ENCODE measurements around the gene GTF2IRD1.
A peak's percentile ranks its signal among the peaks of the same experiment; 100 is the strongest.
"Not testable (repeated sequence)": the region's sequence is repeated elsewhere in the genome, so short reads cannot be mapped to it uniquely, and the experiment has no call there.

GTF2IRD1 gene

GRCh38 chr7:74606909-74607510, 153.3 kb downstream of the GTF2IRD1 start:
- no peak for DNase-seq

DNA sequence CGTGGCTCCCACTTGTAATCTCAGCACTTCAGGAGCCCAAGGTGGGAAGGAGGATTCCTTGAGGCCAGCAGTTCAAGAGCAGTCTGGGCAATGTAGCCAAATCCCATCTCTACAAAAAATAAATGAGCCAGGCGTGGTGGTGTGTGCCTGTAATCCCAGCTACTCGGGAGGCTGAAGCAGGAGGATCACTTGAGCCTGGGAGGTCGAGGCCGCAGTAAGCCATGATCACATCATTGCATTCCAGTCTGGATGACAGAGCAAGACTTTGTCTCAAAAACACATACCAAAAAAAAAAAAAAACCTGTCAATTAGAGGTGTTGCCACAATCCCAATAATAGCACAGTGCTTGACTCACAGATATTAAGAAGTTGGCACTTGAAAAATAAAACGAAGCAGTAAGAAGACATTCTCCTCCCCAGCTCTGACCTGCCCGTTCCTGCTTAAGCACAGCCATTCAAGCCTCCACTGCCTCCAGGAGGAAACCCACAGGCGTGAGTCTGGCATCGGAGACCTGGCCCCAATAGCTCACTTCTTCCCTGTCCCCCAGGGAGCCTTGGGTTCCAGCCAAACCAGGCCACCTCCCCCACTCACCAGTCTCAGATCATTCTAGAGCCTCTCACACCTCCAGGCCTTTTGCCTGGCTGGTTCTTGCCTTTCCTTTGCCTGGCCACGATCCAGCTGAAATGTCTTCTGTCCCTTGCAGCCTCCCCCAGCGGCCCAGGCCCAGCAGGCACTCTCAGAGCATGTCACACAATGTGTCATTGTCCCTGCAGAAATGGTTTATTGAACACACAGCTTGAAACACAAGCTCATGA, 158.5 kb downstream of the GTF2IRD1 start:
- no peak for DNase-seq

DNA sequence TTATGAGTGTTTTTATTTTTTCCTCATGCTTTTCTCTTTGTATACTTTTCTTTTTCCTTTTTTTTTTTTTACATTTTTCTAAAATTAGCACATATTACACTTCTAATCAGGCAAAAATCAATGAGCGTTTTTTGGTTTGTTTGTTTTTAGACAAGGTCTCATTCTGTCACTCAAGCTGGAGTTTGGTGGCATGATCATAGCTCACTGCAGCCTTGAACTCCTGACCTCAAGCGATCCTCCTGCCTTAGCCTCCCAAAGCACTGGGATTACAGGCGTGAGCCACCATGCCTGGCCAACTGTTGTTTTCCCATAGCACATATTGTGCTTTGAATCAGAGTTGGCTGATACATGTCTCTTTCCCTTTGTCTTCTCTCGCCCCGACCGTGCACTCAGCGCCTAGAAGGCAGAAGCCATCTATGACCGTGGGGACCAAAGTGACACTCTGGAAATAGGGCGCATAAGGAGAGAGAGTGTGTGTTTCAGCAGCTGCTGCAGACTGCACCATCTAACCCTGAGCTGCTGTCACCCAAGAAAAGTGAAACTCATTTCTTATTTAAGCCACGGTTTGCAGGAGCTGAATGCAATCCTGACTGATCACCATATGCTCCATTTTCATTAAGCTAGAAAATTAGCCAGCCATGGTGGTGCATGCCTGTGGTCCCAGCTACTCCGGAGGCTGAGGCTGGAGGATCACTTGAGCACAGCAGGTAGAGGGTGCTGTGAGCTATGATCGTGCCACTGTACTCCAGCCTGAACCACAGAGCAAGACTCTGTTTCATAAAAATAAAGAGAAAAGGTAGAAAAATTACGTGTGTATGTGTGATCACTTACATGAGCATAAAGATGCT, 162.5 kb downstream of the GTF2IRD1 start:
- no peak for DNase-seq

DNA sequence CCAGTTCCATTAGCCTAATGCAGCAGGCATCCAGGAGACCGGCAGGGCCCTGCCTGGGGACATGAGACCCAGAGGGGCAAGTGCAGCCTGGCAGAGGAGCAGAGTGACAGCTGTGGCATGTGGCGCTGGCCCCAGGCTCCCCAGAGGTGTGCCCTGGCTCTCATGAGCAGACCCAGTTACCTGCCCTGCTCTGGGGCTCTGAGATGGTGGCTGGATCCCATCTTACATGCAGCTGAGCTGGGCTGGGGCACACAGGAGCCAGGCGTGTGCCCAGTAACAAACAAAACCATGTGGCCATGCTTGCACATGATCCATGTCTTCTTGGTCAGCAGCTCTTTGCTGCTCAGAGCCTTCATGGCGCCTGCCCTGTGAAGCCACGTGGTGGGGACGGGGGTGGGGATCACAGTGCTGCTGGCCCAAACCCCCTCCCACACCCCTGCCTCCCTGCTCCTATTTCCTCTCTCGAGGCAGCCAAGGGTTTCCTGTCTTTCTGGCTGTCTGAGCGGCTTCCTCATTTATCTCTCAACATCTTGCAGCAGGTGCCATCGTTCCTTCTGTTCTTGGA, 163.6 kb downstream of the GTF2IRD1 start:
- DNase-seq = no peak

DNA sequence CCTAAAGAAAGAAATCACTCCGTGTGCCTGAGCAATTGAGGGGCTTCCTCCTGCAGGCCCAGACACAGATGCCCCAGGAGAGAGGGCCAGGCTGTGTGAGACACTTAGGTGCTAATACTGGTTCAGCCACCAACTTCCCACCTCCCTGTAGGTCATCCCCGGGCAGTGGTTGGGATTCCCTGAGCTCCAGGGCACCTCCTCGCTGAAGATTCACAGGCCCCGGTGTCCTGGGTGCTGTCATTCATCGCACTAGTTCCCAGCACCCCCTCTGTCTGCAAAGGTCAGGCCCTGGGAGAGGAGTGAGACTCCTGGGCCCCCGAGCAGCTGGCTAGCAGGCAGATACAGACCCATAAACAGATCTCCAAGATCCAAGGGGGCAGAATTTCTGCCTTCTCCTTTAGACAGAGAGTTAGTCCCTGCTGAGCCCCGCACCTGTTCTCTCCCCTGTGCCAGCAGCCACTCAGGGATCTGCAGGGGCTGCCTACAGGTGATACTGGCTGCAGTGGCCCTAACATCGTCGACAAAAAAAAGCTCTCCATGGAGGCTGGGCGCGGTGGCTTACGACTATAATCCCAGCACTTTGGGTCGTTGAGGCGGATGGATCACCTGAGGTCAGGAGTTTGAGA, 165.6 kb downstream of the GTF2IRD1 start:
- no peak for DNase-seq

DNA sequence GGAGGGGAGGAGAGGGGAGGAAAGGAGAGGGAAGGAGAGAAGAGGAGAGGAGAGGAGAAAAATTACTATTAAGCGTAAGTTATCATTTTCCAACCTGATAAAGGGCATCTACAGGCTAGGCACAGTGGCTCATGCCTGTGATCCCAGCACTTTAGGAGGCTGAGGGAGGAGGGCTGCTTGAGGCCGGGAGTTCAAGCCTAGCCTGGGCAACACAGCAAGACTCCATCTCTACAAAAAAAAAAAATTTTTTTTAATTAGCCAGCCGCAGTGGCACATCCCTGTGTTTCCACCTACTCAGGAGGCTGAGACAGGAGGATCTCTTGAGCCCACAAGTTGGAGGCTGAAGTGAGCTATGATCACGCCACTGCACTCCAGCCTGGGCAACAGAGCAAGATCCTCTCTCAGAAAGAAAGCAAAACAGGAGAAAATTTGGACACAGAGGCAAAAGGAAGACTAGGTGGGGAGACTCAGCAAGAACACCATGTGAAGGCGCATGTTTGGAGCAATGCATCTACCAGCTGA, 168.6 kb downstream of the GTF2IRD1 start:
- DNase-seq = no peak

DNA sequence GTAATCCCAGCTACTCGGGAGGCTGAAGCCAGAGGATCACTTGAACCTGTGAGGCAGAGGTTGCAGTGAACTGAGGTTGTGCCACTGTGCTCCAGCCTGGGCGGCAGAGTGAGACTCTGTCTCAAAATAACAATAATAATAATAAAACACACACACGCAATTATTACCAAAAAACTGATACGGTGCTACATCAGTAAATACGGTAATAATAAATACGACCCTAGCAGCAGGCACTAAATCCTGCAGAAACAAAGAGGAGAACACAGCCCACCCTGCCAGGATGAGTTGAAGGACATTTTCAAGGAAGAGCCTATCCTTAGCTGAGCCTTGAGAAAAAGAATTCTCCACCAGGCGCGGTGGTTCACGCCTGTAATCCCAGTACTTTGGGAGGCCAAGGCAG, 169.4 kb downstream of the GTF2IRD1 start:
- no peak for DNase-seq

- DNase-seq = no peak
Observed at GRCh38 chr7:74625446-74625845, 171.7 kb downstream of the GTF2IRD1 start.

GRCh38 chr7:74627661-74628411, 174.1 kb downstream of the GTF2IRD1 start:
- DNase-seq = no peak

DNA sequence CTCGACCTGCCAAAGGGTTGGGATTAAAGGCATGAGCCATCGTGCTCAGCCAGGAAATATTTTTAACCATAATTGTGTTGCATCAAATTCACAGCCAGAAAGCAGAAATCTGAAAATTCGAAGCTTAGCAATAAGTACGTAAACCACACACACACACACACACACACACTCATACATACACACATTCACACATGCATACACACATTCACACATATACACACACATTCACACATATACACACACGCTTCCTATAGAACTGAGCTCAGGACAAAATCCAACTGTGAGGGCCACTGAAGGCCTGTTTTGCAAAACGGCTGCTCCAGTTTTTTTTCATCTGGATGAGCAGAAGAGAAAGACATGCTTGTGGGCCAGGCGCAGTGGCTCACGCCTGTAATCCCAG, 178.8 kb downstream of the GTF2IRD1 start:
- no peak for DNase-seq

- DNase-seq = no peak
Observed at GRCh38 chr7:74633451-74633921, 179.8 kb downstream of the GTF2IRD1 start.

DNA sequence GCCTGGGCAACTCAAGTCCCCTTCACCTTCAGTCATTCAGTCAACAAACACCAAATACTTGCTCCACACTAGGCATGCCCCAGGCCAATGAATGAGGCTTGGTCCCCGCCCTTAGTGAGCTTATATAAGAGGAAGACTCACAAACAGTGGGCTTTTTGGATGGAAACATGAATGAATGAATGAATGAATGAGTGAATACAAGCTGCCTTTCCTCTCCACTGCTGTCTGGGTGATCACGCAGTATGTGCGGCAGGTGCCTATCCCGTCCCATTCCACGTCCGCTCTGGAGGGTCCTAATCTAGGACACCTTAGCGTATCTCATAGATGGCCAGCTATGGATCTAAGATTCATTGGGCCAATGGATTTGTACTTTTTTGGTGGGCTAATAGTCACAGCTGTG, 184.0 kb downstream of the GTF2IRD1 start:
- DNase-seq = no peak

DNA sequence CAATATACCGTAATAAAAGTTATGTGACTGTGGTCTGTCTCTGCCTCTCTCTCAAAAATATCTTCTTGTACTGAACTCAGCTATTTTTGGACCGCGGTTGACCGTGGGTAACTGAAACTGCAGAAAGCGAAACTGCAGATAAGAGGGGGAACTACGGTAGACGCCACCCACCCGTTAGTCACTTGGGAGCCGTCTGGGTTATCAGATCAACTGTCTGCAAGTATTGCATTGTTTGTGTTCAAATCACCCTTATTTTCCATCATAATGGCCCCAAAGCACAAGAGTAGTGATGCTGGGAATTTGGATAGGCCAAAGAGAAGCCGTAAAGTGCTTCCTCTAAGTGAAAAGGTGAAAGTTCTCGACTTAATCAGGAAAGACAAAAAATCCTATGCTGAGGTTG, 196.3 kb downstream of the GTF2IRD1 start:
- DNase-seq = peak; percentile 85

DNA sequence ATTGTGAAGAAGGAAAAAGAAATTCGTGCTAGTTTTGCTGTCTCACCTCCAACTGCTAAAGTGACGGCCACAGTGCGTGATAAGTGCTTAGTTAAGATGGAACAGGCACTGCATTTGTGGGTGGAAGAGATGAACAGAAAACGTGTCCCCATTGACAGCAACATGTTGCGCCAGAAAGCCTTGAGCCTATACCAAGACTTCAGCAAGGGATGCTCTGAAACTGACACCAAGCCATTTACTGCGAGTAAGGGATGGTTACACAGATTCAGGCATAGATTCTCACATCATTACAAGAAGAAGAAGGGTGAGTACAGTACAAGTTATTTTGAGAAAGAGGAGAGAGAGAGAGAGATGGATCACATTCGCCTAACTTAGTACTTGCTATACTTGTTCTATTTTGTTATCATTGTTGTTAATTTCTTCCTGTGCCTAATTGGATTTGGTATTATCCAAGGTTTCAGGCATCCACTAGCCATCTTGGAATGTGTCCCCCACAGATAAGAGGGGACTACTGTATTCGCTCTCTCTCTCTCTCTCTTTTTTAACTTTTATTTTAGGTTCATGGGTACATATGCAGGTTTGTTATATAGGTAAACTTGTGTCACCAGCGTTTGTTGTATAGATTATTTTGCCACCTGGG, 196.9 kb downstream of the GTF2IRD1 start:
- peak; percentile 24 for DNase-seq

- not testable (repeated sequence) for DNase-seq
Observed at GRCh38 chr7:74651133-74651504, 197.4 kb downstream of the GTF2IRD1 start.
